ENCODE measurements around the gene RAPGEF4.

RAPGEF4 gene

DNA sequence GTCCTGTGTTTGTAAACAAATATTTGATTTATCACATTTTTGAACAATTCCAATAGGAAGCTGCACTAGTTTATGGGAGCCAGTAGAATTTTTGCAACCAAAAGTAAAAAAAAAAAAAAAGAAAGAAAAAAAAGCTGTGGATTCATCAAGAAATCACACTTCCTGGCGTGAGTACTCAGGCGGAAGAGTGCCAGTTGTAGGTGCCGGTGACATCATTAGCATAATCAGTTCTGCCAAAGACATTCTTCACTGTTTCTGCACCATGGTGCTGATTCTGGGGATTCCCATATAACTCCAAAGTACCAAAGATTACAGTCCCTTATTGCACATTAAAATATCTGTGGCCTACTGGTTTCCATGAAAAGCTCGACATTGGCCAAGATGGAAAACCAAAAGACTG, 32.8 kb downstream of the RAPGEF4 start:
- H3K4me3 ChIP-seq (ENCODE audit: low read depth in 1 of 2, low read length in 2 of 2): no peak overlapping the region
- H3K4me1 ChIP-seq (ENCODE audit: insufficient read depth, low read length): no peaks in the 10 kb centered on the region
- no peaks in the 10 kb centered on the region for H4K20me1 ChIP-seq (ENCODE audit: insufficient read depth, low read length)
- H3K9ac ChIP-seq (ENCODE audit: low read depth, low read length): no peak overlapping the region
- no peaks in the 10 kb centered on the region for H3K36me3 ChIP-seq (ENCODE audit: insufficient read depth, low read length)
- no peaks in the 10 kb centered on the region for H3K79me2 ChIP-seq (ENCODE audit: insufficient read depth, low read length)
- DNase-seq: no peak
- H3K27ac ChIP-seq (ENCODE audit: low read length): no peak overlapping the region
- H3K27me3 ChIP-seq (ENCODE audit: insufficient read depth, low read length, poor library complexity): no peaks in the 10 kb centered on the region
- no peak overlapping the region for H2AFZ ChIP-seq (ENCODE audit: low read depth, low read length)
- no peaks in the 10 kb centered on the region for H3K9me3 ChIP-seq (ENCODE audit: insufficient read depth, low read length, severe bottlenecking)
- H3K4me2 ChIP-seq (ENCODE audit: insufficient read depth, low read length): no peak overlapping the region
- TF ChIP-seq EZH2 (IDR thresholded peaks at IDR 0.05; ENCODE audit: borderline replicate concordance, low read depth, low read length, severe bottlenecking): no peak
- TF ChIP-seq, protein P1, sequence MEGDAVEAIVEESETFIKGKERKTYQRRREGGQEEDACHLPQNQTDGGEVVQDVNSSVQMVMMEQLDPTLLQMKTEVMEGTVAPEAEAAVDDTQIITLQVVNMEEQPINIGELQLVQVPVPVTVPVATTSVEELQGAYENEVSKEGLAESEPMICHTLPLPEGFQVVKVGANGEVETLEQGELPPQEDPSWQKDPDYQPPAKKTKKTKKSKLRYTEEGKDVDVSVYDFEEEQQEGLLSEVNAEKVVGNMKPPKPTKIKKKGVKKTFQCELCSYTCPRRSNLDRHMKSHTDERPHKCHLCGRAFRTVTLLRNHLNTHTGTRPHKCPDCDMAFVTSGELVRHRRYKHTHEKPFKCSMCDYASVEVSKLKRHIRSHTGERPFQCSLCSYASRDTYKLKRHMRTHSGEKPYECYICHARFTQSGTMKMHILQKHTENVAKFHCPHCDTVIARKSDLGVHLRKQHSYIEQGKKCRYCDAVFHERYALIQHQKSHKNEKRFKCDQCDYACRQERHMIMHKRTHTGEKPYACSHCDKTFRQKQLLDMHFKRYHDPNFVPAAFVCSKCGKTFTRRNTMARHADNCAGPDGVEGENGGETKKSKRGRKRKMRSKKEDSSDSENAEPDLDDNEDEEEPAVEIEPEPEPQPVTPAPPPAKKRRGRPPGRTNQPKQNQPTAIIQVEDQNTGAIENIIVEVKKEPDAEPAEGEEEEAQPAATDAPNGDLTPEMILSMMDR (IDR thresholded peaks at IDR 0.05; ENCODE audit: borderline replicate concordance, extremely low read depth, low read length, poor library complexity, severe bottlenecking): no peak
- no peak for ATAC-seq (ENCODE audit: insufficient read depth, low read depth)

DNA sequence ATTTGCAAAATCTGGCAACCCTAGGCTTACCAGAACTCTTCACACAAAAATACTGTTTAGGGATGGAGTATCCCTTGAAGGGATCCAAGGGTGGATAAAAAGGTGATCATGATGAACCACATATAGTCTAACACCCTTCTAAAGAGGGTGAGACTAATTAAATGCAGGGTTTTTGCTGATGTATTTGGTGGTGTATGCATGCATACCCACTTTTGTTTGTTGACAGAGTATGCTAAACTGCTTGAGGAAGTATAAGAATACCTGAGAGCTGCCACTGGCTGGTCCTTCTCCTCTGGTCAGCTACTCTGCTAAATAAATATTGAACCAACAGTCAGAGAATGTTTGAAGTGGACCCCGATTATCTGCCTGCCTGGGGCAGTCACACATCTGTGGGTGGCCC, 34.2 kb downstream of the RAPGEF4 start:
- DNase-seq (no peak), ATAC-seq (ENCODE audit: insufficient read depth, low read depth) (no peak)
- Histone ChIP-seq H3K36me3 (ENCODE audit: insufficient read depth, low read length) (no peaks in the 10 kb centered on the region), H3K27me3 (ENCODE audit: insufficient read depth, low read length, poor library complexity) (no peaks in the 10 kb centered on the region), H3K9ac (ENCODE audit: low read depth, low read length) (no peak overlapping the region), H3K4me2 (ENCODE audit: insufficient read depth, low read length) (no peak overlapping the region), H3K79me2 (ENCODE audit: insufficient read depth, low read length) (no peaks in the 10 kb centered on the region), H4K20me1 (ENCODE audit: insufficient read depth, low read length) (no peaks in the 10 kb centered on the region), H3K27ac (ENCODE audit: low read length) (no peak overlapping the region), H2AFZ (ENCODE audit: low read depth, low read length) (no peak overlapping the region), H3K9me3 (ENCODE audit: insufficient read depth, low read length, severe bottlenecking) (no peaks in the 10 kb centered on the region), H3K4me1 (ENCODE audit: insufficient read depth, low read length) (no peaks in the 10 kb centered on the region), H3K4me3 (ENCODE audit: low read depth in 1 of 2, low read length in 2 of 2) (no peak overlapping the region)
- TF ChIP-seq, protein P1 (IDR thresholded peaks at IDR 0.05; ENCODE audit: borderline replicate concordance, extremely low read depth, low read length, poor library complexity, severe bottlenecking): no peak
- TF ChIP-seq EZH2 (IDR thresholded peaks at IDR 0.05; ENCODE audit: borderline replicate concordance, low read depth, low read length, severe bottlenecking): no peak

DNA sequence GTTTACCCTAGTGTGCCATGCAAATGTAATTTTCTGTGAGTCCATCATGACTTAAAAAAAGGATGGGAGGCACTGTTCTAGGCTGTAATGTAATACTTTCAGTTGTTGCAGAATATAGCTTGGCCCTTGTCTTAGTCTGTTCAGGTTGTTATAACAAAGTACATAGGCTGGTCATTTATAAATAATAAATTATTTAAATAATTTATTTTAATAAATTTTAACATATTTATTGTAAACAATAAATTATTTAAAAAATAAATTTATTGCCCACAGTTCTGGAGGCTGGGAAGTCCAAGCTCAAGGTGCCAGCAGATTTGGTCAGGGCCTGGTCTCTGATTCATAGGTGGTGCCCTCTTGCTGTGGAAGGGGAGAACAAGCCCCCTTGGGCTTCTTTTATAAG, 35.2 kb downstream of the RAPGEF4 start:
- no peaks in the 10 kb centered on the region for H3K79me2 ChIP-seq (ENCODE audit: insufficient read depth, low read length)
- no peaks in the 10 kb centered on the region for H3K9me3 ChIP-seq (ENCODE audit: insufficient read depth, low read length, severe bottlenecking)
- no peak overlapping the region for H2AFZ ChIP-seq (ENCODE audit: low read depth, low read length)

More for the DNA sequence above, 35.2 kb downstream of the RAPGEF4 start:
- H3K27ac ChIP-seq (ENCODE audit: low read length): no peak overlapping the region
- H3K4me1 ChIP-seq (ENCODE audit: insufficient read depth, low read length): no peaks in the 10 kb centered on the region
- H3K9ac ChIP-seq (ENCODE audit: low read depth, low read length): no peak overlapping the region
- no peak for TF ChIP-seq EZH2 (IDR thresholded peaks at IDR 0.05; ENCODE audit: borderline replicate concordance, low read depth, low read length, severe bottlenecking)
- TF ChIP-seq, protein P1 (IDR thresholded peaks at IDR 0.05; ENCODE audit: borderline replicate concordance, extremely low read depth, low read length, poor library complexity, severe bottlenecking): no peak
- H3K4me2 ChIP-seq (ENCODE audit: insufficient read depth, low read length): no peak overlapping the region
- peaks cover 3% of the 10 kb centered on the region for H3K27me3 ChIP-seq (ENCODE audit: insufficient read depth, low read length, poor library complexity)
- DNase-seq (no peak), ATAC-seq (ENCODE audit: insufficient read depth, low read depth) (no peak)
- H4K20me1 ChIP-seq (ENCODE audit: insufficient read depth, low read length): no peaks in the 10 kb centered on the region
- H3K36me3 ChIP-seq (ENCODE audit: insufficient read depth, low read length): no peaks in the 10 kb centered on the region
- no peak overlapping the region for H3K4me3 ChIP-seq (ENCODE audit: low read depth in 1 of 2, low read length in 2 of 2)

All from DND-41 (cell line).